Mucosa of rectum (tissue), 2 donors: Measurements from ENCODE around the gene P2RY6.
A peak's percentile ranks its signal among the peaks of the same experiment; 100 is the strongest.

Experiments used
- H3K27ac ChIP-seq, 2 donors: one replicate each; pipeline ENCODE4 v1.7.0; 2013; ENCODE audit warnings: inconsistent platforms in 2 of 2, low read depth in 2 of 2, low read length in 2 of 2
- H3K27me3 ChIP-seq, 2 donors: one replicate each; pipeline ENCODE4 v1.7.0; 2013; ENCODE audit warnings: low read length in 2 of 2; ENCODE audit not compliant: control insufficient read depth in 2 of 2, insufficient read depth in 2 of 2
- H3K36me3 ChIP-seq, 2 donors: one replicate each; pipeline ENCODE4 v1.7.0; 2013; ENCODE audit warnings: low read length in 2 of 2; ENCODE audit not compliant: control insufficient read depth in 2 of 2, insufficient read depth in 2 of 2
- H3K4me1 ChIP-seq, 2 donors: one replicate each; pipeline ENCODE4 v1.7.0; 2013; ENCODE audit warnings: low read length in 2 of 2, mild to moderate bottlenecking in 1 of 2; ENCODE audit not compliant: control insufficient read depth in 2 of 2, insufficient read depth in 2 of 2
- H3K4me3 ChIP-seq, 2 donors: one replicate each; pipeline ENCODE4 v1.7.0; 2013; ENCODE audit warnings: low read length in 2 of 2
- H3K9ac ChIP-seq, 2 donors: one replicate each; pipeline ENCODE4 v1.7.0; 2013; ENCODE audit warnings: low read length in 2 of 2, low read depth in 1 of 2, mild to moderate bottlenecking in 1 of 2
- H3K9me3 ChIP-seq, 2 donors: one replicate each; pipeline ENCODE4 v1.7.0; 2013; ENCODE audit warnings: low read length in 2 of 2; ENCODE audit not compliant: control insufficient read depth in 2 of 2
- donor health status: healthy.
- donor health status: Normal muscosa, but diverticular disease.

Gene P2RY6

GRCh38 chr11:73334384-73335203 is 62.5 kb downstream of the P2RY6 start:
- no peak overlapping the region for H3K9ac ChIP-seq
- H3K4me3 ChIP-seq = no peak overlapping the region
- peaks cover 13 to 20% of the 10 kb centered on the region in 2 donors for H3K4me1 ChIP-seq

GRCh38 chr11:73335204-73335923 is 63.2 kb downstream of the P2RY6 start:
- H3K9ac ChIP-seq = no peak overlapping the region

More at GRCh38 chr11:73334384-73335203, 62.5 kb downstream of the P2RY6 start:
- Histone ChIP-seq H3K9me3 (no peaks in the 10 kb centered on the region), H3K27me3 (no peaks in the 10 kb centered on the region), H3K27ac (peak overlapping the region; percentile 2 to 44), H3K36me3 (no peaks in the 10 kb centered on the region)

GRCh38 chr11:73337846-73338245 is 65.7 kb downstream of the P2RY6 start:
- H3K9ac ChIP-seq = no peak overlapping the region
- H3K4me1 ChIP-seq = peaks cover 8 to 13% of the 10 kb centered on the region in 2 donors
- H3K27ac ChIP-seq = no peak overlapping the region
- H3K27me3 ChIP-seq = no peaks in the 10 kb centered on the region
- no peaks in the 10 kb centered on the region for H3K36me3 ChIP-seq
- H3K9me3 ChIP-seq = no peaks in the 10 kb centered on the region
- no peak overlapping the region for H3K4me3 ChIP-seq

More at GRCh38 chr11:73335204-73335923, 63.2 kb downstream of the P2RY6 start:
- Histone ChIP-seq H3K9me3 (no peaks in the 10 kb centered on the region), H3K36me3 (no peaks in the 10 kb centered on the region), H3K27me3 (no peaks in the 10 kb centered on the region), H3K27ac (peak overlapping the region; percentile 2 to 44), H3K4me3 (no peak overlapping the region), H3K4me1 (peaks cover 13 to 20% of the 10 kb centered on the region in 2 donors)

GRCh38 chr11:73338279-73338678 is 66.1 kb downstream of the P2RY6 start:
- Histone ChIP-seq H3K9ac (no peak overlapping the region), H3K4me3 (no peak overlapping the region), H3K27ac (no peak overlapping the region), H3K9me3 (no peaks in the 10 kb centered on the region), H3K4me1 (peaks cover 7 to 13% of the 10 kb centered on the region in 2 donors), H3K36me3 (no peaks in the 10 kb centered on the region), H3K27me3 (no peaks in the 10 kb centered on the region)

DNA sequence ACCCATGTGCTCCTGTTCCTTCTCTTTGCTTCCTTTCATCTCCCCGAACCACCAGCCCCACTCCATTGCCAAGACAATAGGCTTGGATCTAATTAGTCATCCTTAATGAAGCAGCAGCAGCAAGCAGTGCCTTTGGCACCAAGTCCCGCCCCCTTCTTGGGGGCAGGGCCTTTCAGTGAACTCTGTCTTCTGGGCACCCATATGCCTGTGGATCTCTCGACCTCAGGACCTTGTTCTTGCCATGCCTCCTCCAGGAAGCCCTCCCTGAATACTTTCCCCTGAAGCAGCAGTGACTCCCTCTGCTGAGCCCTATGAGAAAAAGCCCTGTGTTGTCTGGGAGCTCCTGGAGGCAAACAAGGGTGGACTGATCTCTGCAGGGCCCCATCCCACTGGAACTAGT is 68.0 kb downstream of the P2RY6 start:
- H3K4me1 ChIP-seq = peaks cover 2 to 5% of the 10 kb centered on the region in 2 donors
- no peaks in the 10 kb centered on the region for H3K27me3 ChIP-seq
- no peak overlapping the region for H3K4me3 ChIP-seq
- no peak overlapping the region for H3K27ac ChIP-seq
- H3K9ac ChIP-seq = no peak overlapping the region
- H3K36me3 ChIP-seq = no peaks in the 10 kb centered on the region
- no peaks in the 10 kb centered on the region for H3K9me3 ChIP-seq

DNA sequence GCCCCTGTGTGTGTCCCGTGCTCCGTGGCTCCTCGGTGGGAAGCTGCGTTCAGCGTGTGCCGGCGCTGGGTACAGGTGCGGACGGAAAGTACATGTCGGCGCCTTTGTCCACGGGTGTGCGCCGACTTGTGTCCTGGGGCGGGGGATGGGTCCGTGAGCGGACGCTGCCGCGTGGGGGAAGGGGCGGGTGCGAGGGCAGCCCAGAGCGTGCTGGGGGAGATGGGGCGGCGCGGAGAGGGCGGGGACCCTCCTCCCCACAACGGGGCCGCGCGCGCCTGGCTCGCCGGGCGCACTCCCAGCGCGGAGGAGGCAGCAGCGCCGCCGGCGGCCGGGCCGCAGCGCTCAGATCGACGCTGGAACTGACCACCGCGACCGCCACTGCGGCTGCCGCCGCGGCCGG is 70.5 kb downstream of the P2RY6 start:
- H3K27me3 ChIP-seq = no peaks in the 10 kb centered on the region
- H3K9ac ChIP-seq = no peak overlapping the region
- H3K9me3 ChIP-seq = no peaks in the 10 kb centered on the region
- H3K36me3 ChIP-seq = no peaks in the 10 kb centered on the region
- H3K27ac ChIP-seq = no peak overlapping the region
- peak overlapping the region in 1 of 2 donors; percentile 15 for H3K4me3 ChIP-seq
- peaks cover 0 to 5% of the 10 kb centered on the region in 2 donors for H3K4me1 ChIP-seq

- H3K27ac ChIP-seq = no peak overlapping the region
- no peaks in the 10 kb centered on the region for H3K27me3 ChIP-seq
- H3K36me3 ChIP-seq = no peaks in the 10 kb centered on the region
- H3K9me3 ChIP-seq = no peaks in the 10 kb centered on the region
- H3K4me1 ChIP-seq = peaks cover 0 to 5% of the 10 kb centered on the region in 2 donors
- no peak overlapping the region for H3K4me3 ChIP-seq
- no peak overlapping the region for H3K9ac ChIP-seq
These were observed 71.1 kb downstream of the P2RY6 start for GRCh38 chr11:73343076-73343873.

DNA sequence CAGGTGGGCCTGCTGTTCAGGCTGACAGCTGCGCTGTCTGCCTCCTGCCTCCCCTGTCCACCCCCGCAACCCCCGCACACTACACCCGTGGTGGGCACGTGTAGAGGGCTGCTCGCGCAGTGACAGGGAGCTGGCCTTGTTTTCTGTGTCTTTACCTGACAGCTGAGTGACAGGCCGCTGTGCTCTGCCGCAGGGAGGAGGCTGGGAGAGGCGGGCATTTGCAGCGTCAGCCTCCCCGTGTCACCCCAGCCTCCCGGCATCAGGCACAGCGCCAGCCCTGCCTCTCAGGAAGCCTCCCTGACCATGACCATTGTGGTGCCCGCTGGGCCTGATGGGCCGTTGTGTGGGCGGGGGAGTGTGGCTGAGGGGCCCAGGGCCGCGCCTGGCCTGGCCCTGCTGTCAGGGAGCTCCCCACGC is 72.1 kb downstream of the P2RY6 start:
- no peaks in the 10 kb centered on the region for H3K27me3 ChIP-seq
- no peaks in the 10 kb centered on the region for H3K9me3 ChIP-seq
- no peak overlapping the region for H3K9ac ChIP-seq
- H3K36me3 ChIP-seq = no peaks in the 10 kb centered on the region
- peaks cover 0 to 5% of the 10 kb centered on the region in 2 donors for H3K4me1 ChIP-seq
- H3K4me3 ChIP-seq = no peak overlapping the region
- H3K27ac ChIP-seq = no peak overlapping the region

GRCh38 chr11:73345481-73346160 is 73.5 kb downstream of the P2RY6 start:
- H3K4me3 ChIP-seq = no peak overlapping the region
- peaks cover 0 to 5% of the 10 kb centered on the region in 2 donors for H3K4me1 ChIP-seq
- H3K27ac ChIP-seq = no peak overlapping the region
- no peaks in the 10 kb centered on the region for H3K9me3 ChIP-seq
- no peaks in the 10 kb centered on the region for H3K27me3 ChIP-seq
- no peak overlapping the region for H3K9ac ChIP-seq
- no peaks in the 10 kb centered on the region for H3K36me3 ChIP-seq
